SU-DHL-6 (cell line): ENCODE measurements around the gene IRAK2.

Source experiments
- H2AFZ ChIP-seq: fragments of 200-600 bp; sonication (generic); 2 replicates; pipeline ENCODE4 v1.6.1; 2014; ENCODE audit warnings: low read depth, mild to moderate bottlenecking, moderate library complexity, mixed read lengths, antibody characterized with exemption, low read length; ENCODE audit not compliant: severe bottlenecking
- H3F3A ChIP-seq: fragments of 200-600 bp; shearing (Covaris generic); 2 replicates; pipeline ENCODE4 v1.6.0; 2016; ENCODE audit warnings: antibody characterized with exemption, mild to moderate bottlenecking; ENCODE audit not compliant: insufficient read depth
- H3K27ac ChIP-seq: fragments of 200-600 bp; sonication (generic); 2 replicates; pipeline ENCODE4 v1.5.1; 2016; ENCODE audit warnings: low read depth, mild to moderate bottlenecking, low read length, moderate library complexity, mixed read lengths
- H3K27me3 ChIP-seq: fragments of 200-600 bp; sonication (generic), shearing (Covaris generic); 2 replicates; pipeline ENCODE4 v1.6.0; 2014; ENCODE audit warnings: mild to moderate bottlenecking, low read length
- H3K36me3 ChIP-seq: fragments of 200-600 bp; sonication (generic); 2 replicates; pipeline ENCODE4 v1.6.1; 2014; ENCODE audit warnings: mild to moderate bottlenecking, low read length, mixed read lengths
- H3K4me2 ChIP-seq: fragments of 300-600, 200-600 bp; shearing (Covaris generic), sonication (generic); 2 replicates; pipeline ENCODE4 v1.6.0; 2014; ENCODE audit warnings: low read length, low read depth, mild to moderate bottlenecking; ENCODE audit not compliant: poor library complexity, severe bottlenecking
- H3K4me3 ChIP-seq: fragments of 200-600 bp; sonication (generic); 2 replicates; pipeline ENCODE4 v1.5.1; 2014; ENCODE audit warnings: antibody characterized with exemption, low read length, mild to moderate bottlenecking, mixed read lengths; ENCODE audit not compliant: insufficient read depth, poor library complexity, severe bottlenecking
- H3K79me2 ChIP-seq: fragments of 200-600 bp; sonication (generic); 2 replicates; pipeline ENCODE4 v1.6.1; 2014; ENCODE audit warnings: mild to moderate bottlenecking, low read length, moderate library complexity; ENCODE audit not compliant: insufficient read depth
- H3K9ac ChIP-seq: fragments of 200-600 bp; sonication (generic); 2 replicates; pipeline ENCODE4 v1.7.0; 2014; ENCODE audit warnings: mild to moderate bottlenecking, low read length
- H3K9me2 ChIP-seq: fragments of 200-600 bp; sonication (generic); replicated peaks from 2 replicates; pipeline ENCODE4 v1.6.1; 2014; ENCODE audit warnings: low read length; ENCODE audit not compliant: insufficient read depth
- H3K9me3 ChIP-seq: fragments of 200-600 bp; sonication (generic); 2 replicates; pipeline ENCODE4 v1.6.1; 2014; ENCODE audit warnings: low read length, mixed read lengths; ENCODE audit not compliant: insufficient read depth
- H4K20me1 ChIP-seq: fragments of 200-600 bp; sonication (generic); 2 replicates; pipeline ENCODE4 v1.6.1; 2014; ENCODE audit warnings: low read depth, mild to moderate bottlenecking, antibody characterized with exemption, low read length, moderate library complexity, mixed read lengths
- CTCF ChIP-seq: fragments of 200-600 bp; sonication (generic); IDR thresholded peaks from one replicate; pipeline ENCODE4 v1.5.1; 2017; ENCODE audit warnings: antibody characterized with exemption, mild to moderate bottlenecking, low read length, moderate library complexity; ENCODE audit not compliant: insufficient read depth, poor library complexity, severe bottlenecking
- EZH2phosphoT487 ChIP-seq: fragments of 200-600 bp; sonication (generic), shearing (Covaris generic); conservative IDR thresholded peaks from 2 replicates; pipeline ENCODE4 v1.6.1; 2018; ENCODE audit warnings: mild to moderate bottlenecking, antibody characterized with exemption, low read length, moderate library complexity, mixed read lengths

The IRAK2 gene

GRCh38 chr3:10287936-10288574 is 123.3 kb downstream of the IRAK2 start:
- Histone ChIP-seq H3K9me2 (no peaks in the 10 kb centered on the region), H3K36me3 (peaks cover 6% of the 10 kb centered on the region; the same call in 1 of the 2 replicates), H3K4me3 (no peak overlapping the region), H3K4me2 (no peak overlapping the region), H3F3A (no peaks in the 10 kb centered on the region), H3K27me3 (no peaks in the 10 kb centered on the region), H3K9ac (no peak overlapping the region), H2AFZ (no peak overlapping the region), H3K79me2 (no peaks in the 10 kb centered on the region), H4K20me1 (no peaks in the 10 kb centered on the region), H3K27ac (no peak overlapping the region), H3K9me3 (no peaks in the 10 kb centered on the region)
- TF ChIP-seq EZH2phosphoT487 (no peak), CTCF (no peak)

DNA sequence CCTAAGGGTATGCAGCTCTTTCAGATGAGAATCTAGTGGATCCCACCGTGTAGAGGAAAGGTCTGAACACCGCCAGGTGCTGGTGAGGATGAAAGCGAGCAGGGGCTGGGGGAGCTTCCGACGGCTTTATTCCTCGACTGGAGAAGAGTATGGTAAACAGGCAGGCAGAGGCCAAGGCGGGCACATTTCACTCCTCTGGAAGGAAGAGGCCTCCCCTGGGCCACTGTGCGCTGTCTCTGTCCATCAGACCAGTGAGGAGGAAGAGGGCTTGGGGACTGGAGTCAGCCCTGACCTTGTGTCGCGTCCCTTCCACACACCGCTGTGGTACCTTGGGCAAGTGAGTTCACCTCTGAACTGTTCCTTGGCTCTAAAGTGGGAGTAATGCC is 123.8 kb downstream of the IRAK2 start:
- H3K27me3 ChIP-seq = no peaks in the 10 kb centered on the region
- H3K9me2 ChIP-seq = no peaks in the 10 kb centered on the region
- H3F3A ChIP-seq = peaks cover 2% of the 10 kb centered on the region; the same call in 1 of the 2 replicates
- no peaks in the 10 kb centered on the region for H3K79me2 ChIP-seq
- no peak overlapping the region for H3K4me2 ChIP-seq
- H2AFZ ChIP-seq = no peak overlapping the region
- no peak overlapping the region for H3K9ac ChIP-seq
- H3K4me3 ChIP-seq = no peak overlapping the region
- no peaks in the 10 kb centered on the region for H4K20me1 ChIP-seq
- TF ChIP-seq CTCF (no peak), EZH2phosphoT487 (no peak)
- H3K36me3 ChIP-seq = peaks cover 3% of the 10 kb centered on the region; the same call in 1 of the 2 replicates
- H3K27ac ChIP-seq = no peak overlapping the region
- H3K9me3 ChIP-seq = no peaks in the 10 kb centered on the region

- H2AFZ ChIP-seq = no peak overlapping the region
- H3K9ac ChIP-seq = no peak overlapping the region
- no peak overlapping the region for H3K27ac ChIP-seq
- H3K4me3 ChIP-seq = no peak overlapping the region
- H3K36me3 ChIP-seq = peaks cover 3% of the 10 kb centered on the region; the same call in 1 of the 2 replicates
- peaks cover 4% of the 10 kb centered on the region; the same call in 1 of the 2 replicates for H3F3A ChIP-seq
- H4K20me1 ChIP-seq = no peaks in the 10 kb centered on the region
- no peaks in the 10 kb centered on the region for H3K27me3 ChIP-seq
- no peaks in the 10 kb centered on the region for H3K9me3 ChIP-seq
- H3K4me2 ChIP-seq = no peak overlapping the region
- H3K9me2 ChIP-seq = no peaks in the 10 kb centered on the region
- TF ChIP-seq CTCF = no peak
- no peak for TF ChIP-seq EZH2phosphoT487
- H3K79me2 ChIP-seq = no peaks in the 10 kb centered on the region
These were observed 124.4 kb downstream of the IRAK2 start for GRCh38 chr3:10289077-10289476.
